NCI-H187 (cell line): ENCODE results near the gene ASB5.
"Not testable (repeated sequence)": the region's sequence is repeated elsewhere in the genome, so short reads cannot be mapped to it uniquely, and the experiment has no call there.

Experiments used
- DNase-seq, 2 experiments: peaks; one replicate each; lab custom pipeline; 2025; lab: John Stamatoyannopoulos, UW

ASB5 gene

DNA sequence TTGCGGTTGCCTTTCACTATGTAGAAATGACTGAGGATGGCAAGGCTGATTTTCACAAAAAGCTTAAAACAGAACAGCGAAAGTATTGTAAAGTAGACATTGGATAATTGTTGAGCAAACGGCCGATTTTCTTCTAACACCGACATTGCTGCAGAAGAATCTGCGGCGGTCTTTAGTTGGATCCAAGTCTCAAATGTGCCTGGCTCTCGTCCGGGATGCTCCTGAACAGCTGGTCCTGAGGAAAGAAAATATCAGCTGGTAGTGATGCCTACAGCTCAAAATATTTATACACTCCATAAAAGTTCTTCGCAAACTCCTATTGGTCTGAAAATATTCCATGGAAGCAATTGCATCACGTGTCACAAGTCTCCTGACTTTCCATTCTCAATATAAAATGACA is at the start of gene ASB5:
Gene ASB5 (minus strand): TSS at position 260 of the 400 bp plus-strand sequence. CDS start 114 bp downstream, at position 146.
- DNase-seq, result no peak

DNA sequence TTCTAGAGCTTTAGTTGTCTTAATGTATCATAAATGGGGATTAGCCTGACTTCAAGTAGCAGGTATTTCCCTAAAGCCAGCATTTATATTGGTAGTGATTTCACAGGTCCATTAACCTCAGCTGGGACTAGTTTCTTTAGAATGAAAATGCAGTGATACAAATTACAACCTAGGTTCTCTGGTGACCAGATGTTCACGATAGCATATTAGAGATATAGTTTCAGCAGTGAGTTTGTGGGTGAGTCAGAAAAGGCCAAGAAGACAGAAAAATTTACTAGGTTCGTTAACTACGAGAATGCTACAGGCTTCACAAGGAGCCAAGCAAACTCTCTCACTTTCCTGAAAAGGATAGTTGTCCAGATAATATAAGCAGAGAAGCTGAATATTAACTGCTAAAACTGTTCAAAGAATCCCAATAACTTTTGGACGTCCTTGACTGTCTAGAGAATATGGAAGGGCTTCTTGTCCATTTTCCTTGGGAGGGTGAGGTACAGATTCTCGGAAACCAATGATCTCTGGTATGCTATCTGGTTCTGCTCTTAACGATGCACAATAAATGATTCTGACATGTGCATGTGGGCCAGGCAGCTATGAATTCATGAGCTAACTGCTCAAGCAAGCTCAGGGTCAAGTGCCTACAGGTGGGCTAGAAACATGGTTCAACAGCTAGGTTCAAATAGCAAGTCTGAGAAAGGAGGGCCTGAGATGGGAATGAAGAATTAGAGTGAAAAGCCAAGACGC is 44.7 kb upstream of the ASB5 start:
- DNase-seq, result no peak

- DNase-seq, result no peak
Measured at GRCh38 chr4:176309772-176310171, 40.8 kb upstream of the ASB5 start.

GRCh38 chr4:176309046-176309445 is 40.0 kb upstream of the ASB5 start:
- no peak for DNase-seq

DNA sequence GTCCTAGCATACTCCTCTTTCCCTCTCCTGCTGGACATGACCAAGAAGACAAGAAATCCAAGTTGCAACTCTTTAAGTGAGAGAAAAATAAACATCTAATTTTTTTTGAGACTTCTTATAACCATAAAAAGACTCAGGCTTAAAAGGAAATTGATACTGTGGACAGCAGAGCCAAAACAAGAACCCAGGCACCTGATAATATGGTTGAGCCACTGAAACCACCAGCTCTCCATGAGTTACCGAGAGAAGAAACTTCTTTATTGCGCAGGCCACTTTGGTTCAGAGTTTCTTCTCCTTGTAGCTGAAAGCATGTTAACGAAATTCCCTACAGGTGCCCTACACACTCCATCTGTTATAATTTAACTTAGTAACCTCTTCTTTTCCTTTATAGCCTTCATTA is 39.4 kb upstream of the ASB5 start:
- DNase-seq, result no peak

DNA sequence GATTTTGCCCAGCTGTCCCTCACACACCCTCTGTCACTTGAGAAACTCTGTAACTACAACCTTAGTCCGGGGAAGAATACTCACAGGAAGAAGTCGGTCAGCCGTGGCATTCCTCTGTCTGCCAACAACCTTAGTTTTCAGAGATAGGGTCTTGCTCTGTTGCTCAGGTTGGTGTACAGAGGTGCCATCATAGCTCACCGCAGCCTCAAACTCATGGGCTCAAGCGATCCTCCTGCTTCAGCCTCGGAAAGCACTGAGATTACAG is 38.6 kb upstream of the ASB5 start:
- no peak for DNase-seq

DNA sequence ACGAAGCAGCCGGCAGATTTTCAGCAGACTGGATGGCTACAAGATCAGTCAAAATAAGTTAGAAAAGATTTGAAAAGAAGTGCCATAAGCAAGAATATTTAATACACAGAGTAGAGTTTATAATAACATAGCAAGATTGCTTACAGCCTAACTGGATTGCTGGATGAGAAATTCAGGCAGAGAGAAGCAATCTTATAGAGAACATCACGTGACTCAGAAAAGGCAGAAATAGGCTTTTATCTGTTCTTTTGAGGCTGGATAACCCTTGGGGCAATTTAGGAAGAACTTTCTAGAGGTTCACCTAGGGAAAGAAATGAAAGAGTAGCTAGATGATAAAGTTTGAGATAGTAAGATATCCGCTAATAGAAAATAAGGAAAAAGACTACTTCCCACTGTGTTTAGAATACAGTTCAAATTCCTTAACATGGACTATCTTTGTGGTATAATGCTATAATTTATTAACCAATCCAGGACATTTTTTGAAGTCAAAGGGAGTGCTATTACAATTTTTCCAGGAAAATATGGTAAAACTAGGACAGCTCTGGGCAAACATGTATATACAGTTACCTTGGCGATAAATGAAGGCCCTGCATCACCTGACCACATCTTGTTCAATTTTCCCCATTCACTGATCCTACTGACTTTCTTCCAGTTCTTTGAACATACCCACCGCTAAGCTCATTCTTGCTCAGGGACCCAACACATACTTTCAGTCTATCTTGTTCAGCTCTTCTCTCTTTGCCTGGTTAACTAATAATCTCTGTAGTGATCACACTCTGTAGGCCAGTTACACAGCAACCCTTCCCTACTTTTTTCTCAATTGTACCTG is 38.0 kb upstream of the ASB5 start:
- DNase-seq, result no peak

DNA sequence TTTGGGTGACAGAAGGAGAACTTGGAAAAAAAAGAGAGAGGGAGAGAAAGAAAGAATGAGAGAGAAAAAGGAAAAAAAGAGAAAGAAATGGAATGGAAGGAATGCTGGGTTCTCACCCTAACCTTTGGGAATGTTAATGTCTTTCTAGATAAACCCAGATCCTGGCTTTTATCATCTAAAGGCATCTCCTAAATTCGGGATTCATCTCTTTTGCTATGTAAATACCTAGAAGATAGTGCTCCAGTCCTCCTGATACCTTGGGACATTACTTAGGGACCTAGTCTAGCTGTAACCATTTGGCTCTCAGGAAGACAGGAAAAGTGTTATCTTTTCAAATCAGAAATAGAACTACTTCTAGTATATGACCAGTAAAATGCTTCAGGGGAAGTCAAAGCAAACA is 34.9 kb upstream of the ASB5 start:
- DNase-seq, result no peak

- no peak for DNase-seq
Measured at GRCh38 chr4:176302283-176303275, 33.6 kb upstream of the ASB5 start.

DNA sequence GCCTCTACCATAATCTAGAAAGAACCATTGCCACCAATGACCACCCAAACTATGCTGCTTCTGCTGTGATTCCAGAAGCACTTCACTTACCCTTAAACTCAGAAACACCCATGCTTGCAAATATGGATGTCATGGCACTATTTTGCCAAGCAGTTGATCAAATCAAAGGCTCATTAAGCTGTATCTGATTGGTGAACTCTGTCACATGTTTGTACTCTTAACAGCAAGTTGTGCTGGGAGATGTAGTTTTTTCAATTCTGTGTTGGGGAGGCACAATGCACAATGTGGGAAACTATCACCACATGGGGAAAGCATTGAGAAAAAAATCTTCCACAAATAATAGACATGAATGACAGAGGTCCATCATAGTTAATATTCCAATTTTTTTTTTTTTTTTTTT is 31.5 kb upstream of the ASB5 start:
- DNase-seq, result no peak

- no peak for DNase-seq
Measured at GRCh38 chr4:176300036-176300435, 31.0 kb upstream of the ASB5 start.

DNA sequence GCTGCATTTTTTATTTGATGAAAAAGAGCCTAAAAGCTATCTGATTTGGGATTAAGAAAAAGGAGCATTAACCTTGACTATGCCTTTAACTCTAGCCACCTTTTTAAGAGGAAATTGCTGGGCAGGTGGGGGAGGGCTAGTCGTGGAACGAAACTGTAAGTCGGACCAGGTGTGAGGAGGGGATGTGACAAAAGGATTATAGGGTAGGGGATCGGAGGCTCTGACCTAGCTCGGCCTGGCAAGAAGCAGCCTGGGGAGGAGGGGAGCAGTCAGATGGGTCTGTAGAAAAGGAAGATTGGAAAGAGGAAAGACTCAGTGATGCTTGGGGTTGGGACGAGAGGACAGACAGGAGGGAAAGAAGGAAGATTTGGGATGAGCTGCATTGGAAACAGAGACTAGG is 29.6 kb upstream of the ASB5 start:
- no peak for DNase-seq

DNA sequence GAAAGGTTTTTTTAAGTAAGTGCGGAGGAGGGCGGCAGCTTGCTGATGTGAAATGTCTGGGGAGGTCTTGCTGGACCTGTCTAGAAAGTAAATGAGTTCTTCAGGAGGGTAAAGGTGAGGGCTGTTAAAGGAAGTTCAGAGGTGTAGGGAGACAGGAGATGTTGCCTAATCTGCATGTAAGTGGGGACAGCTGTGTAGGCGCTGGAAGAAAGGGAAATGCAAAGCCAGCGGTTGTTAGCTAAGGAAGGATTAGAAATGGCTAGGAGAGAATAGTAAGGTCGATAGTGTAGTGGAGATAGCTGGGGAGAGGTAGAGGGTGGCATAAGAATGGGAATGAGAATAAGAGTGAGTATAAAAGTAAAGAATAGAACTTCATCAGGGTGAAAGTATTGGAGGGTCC is 26.9 kb upstream of the ASB5 start:
- DNase-seq, result not testable (repeated sequence)

DNA sequence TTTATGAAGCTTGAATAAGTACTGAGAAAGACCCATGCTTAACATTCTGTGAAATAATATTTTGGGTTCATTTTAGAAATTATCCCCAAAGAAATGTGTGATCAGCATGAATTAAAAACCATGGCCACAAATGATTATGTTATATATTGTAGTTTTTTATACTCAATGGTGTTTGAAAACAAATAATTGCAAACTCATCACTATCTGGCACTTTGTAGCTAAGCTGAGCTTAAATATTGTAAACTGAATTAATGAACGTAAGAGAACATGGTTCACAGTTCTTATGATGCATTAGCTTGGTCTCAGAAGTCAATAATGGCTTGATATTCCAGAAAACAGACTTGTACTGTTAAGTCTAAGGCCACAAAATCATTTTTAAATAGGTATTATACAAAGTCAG is 24.6 kb upstream of the ASB5 start:
- DNase-seq, result no peak

- no peak for DNase-seq
Measured at GRCh38 chr4:176292920-176293319, 23.9 kb upstream of the ASB5 start.

- DNase-seq, result no peak
Measured at GRCh38 chr4:176291748-176292147, 22.7 kb upstream of the ASB5 start.

DNA sequence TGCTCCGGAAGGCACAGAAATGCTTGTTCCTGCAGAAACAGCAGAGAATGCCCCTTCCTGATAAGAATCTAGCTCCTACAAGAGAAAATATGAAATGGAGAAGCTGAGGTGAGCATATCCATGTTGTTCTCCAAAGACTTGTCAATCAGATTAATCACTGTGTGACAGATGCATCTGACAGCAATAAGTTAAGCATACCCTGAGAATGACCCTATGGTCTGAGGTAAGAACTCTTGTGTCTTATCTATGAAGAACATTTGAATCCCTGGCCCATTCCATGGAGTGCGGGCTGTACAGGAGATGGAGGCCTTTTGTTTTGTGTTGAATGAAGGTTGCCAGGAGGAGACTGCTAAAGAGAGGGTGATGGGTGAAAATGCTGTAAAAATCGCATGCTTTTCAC is 21.5 kb upstream of the ASB5 start:
- DNase-seq, result no peak

GRCh38 chr4:176289561-176289960 is 20.5 kb upstream of the ASB5 start:
- no peak for DNase-seq

DNA sequence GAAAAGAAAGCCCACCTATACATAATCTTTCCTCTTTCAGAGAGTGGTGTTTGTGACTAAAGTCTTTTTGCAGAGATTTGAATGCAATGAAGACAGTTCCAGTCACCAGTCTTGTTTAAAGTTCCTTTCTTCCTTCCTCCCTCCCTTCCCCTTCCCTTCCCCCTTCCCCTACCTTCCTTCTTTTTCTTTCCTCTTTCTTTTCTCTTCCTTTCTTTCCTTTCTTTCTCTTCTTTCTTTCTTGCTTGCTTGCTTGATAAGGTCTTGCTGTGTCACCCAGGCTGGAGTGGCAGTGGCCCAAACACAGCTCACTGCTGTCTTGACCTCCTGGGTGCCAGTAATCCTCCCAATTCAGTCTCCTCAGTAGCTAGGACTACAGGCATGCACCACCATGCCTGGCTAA is 19.0 kb upstream of the ASB5 start:
- no peak for DNase-seq

- no peak for DNase-seq
Measured at GRCh38 chr4:176287546-176287945, 18.5 kb upstream of the ASB5 start.

DNA sequence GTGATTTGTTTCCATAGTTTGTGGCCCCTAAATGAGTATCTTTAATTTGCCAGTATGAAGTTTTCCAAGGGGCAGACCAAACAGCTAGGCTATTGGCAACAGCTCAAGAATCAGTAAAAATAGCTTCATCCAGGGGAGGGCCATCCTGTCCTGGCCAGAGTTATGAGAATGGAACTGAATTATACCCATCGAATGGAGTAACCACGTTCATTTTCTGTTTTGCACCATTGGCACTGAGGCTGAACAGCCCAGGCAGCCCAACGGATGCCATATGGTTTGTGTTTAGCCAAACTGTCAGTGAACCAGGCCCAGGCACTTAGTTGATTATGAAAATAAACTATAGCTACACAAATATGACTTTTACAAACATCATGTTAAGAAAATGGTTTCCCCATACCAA is 17.7 kb upstream of the ASB5 start:
- DNase-seq, result no peak

DNA sequence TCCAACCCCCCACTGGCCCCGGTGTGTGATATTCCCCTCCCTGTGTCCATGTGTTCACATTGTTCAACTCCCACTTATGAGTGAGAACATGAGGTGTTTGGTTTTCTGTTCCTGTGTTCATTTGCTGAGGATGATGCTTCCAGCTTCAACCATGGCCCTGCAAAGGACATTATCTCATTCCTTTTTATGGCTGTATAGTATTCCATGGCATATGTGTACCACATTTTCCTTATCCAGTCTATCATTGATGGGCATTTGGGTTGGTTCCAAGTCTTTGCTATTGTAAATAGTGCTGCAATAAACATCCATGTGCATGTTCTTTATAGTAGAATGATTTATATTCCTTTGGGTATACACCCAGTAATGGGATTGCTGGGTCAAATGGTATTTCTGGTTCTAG is 10.5 kb upstream of the ASB5 start:
- not testable (repeated sequence) for DNase-seq
